NCI-H146 treated with DMSO at 0.1 percent for 48 hours (cell line): Measurements from ENCODE around the gene NLRC5.

Source experiments
- DNase-seq: peaks from one replicate; lab custom pipeline; 2025; ENCODE audit not compliant: unreplicated experiment; lab: John Stamatoyannopoulos, UW

Gene NLRC5

DNA sequence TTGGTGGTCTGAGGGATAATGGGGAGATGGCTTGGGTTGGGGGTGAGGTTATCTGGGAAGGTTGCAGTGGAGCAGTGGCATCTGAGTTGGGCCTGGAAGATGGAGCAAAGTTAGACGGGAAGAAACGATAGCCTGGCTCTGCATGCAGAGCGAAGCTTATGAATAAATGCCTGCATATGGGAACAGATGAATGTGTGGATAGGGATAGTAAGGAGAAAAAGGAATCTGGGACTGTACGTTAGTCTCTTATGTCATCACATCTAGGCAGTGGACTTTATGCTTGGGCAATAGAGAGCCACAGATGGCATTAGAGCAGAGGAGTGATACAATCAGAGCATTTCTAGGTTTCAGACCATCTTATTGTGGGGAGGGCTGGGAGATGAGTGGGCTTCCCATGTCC lies 136.0 kb downstream of the NLRC5 start:
- no peak for DNase-seq

DNA sequence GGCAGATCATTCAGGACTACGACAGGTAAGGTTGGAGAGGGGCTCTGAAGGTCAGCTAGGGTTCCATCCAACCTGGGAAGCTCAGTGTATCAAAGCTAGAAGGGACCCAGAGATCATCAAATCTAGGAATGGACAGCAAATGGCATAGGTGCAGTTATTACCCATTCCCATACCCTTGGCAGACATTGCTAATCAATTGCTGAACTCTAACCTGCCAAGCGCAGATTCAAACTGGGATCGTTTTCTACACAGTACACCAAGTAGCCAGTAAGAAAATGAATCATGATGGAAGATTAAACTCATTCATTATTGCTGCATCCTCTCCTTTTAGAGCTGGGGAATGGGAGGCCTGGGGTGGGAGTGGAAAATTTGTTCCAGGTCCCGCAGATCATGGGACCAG lies 136.6 kb downstream of the NLRC5 start:
- no peak for DNase-seq

DNA sequence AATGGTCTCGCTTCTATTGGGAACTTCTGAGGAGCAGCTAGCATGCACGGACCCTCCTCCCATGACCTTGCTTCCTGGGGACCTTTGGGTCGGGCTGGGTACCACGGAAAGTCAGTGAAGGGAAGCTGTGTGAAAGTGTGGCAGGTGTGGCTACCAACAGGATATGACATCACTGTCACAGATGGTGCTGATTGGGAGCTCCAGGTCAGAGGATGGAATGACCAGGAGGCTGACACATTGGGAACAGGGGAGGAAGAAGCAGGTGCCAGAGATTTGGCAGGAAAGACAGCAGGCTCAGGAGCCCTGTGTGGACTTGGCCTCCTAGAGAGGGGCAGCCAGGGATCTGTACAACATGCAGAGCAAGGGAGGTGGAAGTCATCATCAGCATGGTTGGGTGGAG lies 137.1 kb downstream of the NLRC5 start:
- DNase-seq, result no peak

DNA sequence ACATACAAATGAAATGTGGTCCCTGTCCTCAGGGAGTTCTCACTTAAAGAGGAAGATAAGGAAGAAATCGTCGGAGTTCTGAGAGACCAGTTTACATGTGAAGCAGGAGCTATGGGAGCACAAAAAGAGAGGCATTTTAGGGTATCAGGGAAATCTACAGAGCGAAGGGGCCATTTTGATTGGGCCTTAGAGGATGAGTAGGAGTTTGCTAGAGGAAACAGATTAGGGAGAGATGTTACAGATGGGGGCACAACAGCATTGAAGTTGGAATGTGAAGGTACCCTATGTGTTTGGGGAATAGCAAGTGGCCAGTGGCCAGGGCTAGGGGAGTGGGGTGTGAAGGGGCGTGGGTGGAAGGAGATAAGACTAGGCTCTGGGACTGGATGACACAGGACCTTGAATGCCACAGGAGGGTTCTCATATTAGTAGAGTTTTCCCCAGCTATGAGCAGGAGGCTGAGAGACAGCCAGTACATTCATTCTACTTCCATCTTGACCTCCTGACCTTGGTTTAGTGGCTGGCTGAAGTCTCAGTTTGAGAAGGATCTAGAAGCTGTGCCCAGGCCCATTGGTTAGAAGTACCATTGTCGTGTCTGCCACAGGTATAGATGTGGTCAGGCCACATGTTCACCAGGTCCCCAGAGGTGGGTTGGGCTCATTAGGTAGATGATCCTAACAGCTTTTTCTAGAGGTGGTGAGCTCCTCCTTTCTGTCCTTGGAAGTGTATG lies 137.8 kb downstream of the NLRC5 start:
- DNase-seq, result no peak

DNA sequence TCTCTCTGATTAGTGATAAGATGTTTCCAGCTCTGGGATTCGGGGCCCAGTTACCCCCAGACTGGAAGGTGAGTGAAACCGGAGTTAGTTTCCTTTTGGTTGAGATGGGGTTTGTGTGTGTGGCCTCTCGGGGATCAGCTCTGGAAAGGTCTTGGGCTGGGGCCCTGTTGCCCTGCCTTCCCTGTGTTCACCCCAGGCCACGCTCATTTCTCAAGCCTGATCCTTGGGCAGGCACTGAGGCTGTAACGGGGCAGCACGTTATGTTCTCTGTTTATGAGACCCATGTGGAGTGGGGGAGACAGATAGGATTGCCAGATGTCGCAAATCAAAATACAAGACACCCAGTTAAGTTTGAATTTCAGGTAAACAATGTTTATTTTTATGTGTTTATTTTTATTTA lies 138.5 kb downstream of the NLRC5 start:
- DNase-seq, result no peak

DNA sequence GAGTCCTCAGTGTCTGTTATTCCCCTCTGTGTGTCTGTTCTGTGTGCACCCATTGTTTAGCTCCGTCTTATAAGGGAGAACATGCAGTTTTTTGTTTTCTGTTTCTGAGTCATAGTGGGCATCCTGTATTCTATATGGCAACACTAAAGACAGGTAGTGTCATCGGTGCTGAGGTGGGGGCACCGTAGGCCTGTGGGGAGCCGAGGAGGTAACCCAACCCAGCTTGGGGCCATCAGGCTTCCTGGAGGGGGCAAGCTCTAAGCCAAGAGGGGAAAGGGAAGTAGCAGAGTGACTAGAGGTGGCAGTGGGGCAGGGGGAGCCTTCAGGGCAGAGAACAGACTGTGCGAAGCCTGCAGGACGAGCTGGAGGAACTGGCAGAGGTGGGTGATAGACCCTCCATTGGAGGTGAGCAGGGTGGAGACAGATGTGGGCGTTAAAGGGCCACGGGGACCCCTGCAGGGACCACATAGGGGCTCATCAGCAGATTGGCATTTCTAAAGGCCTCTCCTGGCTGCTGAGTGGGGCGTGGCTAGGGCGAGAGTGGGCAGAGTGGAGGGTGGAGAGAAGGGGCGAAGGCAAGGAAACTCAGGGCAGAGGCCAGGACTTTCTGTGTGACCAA lies 139.5 kb downstream of the NLRC5 start:
- DNase-seq, result no peak

DNA sequence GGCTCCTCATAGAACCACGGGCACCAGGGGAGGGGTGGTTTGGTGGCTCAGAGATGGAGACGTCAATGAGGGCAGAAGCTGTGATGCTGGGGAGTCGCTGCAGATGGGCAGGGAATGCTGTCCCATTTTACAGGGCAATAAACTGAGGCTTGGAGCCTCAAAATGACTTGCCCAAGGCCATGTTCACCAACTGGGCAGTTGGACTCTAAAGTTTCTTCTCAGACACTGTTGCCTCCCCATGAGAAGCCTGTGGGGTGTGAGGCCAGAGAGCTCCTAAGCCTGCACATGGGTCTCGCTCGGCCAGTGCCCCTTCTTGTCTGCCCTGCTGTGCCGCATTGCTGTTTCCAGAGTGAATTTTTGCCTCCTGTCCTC lies 141.6 kb downstream of the NLRC5 start:
- no peak for DNase-seq

DNA sequence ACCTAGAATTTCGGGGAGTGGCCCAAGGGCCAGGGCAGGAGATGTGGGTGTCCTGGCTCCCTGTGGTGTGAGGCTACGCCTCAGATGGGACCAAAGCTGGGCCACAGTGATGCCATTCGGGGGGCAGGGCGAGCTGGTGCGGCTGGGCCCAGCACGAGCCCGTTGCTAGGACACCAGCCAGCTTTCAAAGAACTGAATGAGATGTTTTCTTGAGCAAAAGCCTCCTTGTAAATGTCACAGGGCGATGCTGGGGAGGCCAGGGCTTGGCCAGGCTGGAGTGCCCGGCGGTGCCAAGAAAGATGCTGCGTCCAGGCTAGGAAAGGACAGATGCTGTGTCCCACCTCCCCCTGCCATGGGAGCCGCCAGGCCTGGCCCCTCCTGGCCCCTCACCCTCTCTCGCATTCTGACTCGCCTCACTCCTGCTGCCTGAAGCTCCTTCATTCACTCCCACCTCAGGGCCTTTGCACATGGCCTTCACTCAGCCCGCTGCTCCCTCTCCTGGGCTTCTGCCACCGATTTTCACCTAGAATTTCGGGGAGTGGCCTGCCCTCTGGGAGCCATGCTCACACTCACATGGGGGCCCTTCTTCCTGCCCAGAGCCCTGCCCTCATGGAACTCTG lies 142.1 kb downstream of the NLRC5 start:
- DNase-seq, result no peak

DNA sequence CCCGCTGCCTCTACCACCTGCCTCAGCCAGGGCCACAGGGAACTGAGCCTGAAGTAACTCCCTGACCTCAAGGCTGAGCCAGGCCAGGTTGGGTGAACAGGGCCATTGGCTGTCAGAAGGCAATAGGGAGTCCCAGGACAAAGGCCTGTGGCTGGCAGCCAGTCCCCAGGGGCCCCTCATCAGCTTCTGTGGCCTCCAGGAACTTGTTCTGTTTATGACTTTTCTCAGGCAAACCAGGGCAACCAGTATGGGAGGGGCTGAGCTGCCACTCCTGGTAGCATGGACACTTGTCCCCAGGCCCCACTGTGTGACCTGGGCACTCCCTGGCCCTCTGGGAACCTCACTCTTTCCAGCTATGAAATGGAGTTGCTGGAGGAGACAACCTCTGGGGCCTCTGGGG lies 143.1 kb downstream of the NLRC5 start:
- DNase-seq, result no peak

DNA sequence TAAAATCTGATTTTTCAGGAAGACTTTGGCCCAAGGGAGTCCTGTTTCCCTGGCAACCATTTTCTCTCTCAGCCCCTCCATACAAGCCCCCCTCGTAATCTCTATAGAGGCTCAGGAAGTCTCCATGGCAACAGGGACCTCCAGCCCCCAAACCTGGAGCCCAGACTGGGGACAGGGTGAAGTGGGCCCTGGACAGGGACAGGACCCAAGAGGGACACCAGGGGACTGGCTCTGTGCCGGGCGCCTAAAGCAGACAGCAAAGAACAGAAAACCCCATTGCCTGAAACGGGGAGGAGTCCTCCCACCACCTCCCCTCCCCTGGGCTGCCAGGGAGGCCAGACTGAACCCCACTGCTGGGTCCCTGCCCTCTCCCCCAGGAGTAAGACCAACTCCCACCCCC lies 143.7 kb downstream of the NLRC5 start:
- no peak for DNase-seq
